SK-N-SH (cell line): Measurements from ENCODE around the gene ABCC11. TPM values are rescaled to one million over a fixed set of nuclear protein-coding genes. Genes with fewer than 3 reads are reported as not detected.

Experiments
- CTCF ChIA-PET: fragments of 300-600, 350-600 bp; formaldehyde crosslinking; extraction: SDS; loops from one replicate; lab custom pipeline; 2021; lab: Yijun Ruan, JAX
- POLR2A ChIA-PET: fragments of 350-600 bp; sonication (Branson Sonifier 250); formaldehyde crosslinking; extraction: SDS; loops from one replicate; lab custom pipeline; 2020; ENCODE audit warnings: antibody characterized with exemption, inconsistent platforms; lab: Yijun Ruan, JAX
- DNase-seq: peaks from one replicate; pipeline ENCODE4 v3.0.0; 2012
- H2AFZ ChIP-seq: fragments of 200-600 bp; sonication (generic); 2 replicates; pipeline ENCODE4 v1.8.1; 2016; ENCODE audit warnings: antibody characterized with exemption, mild to moderate bottlenecking, low read depth
- H3F3A ChIP-seq: fragments of 200-600 bp; sonication (generic); replicated peaks from 2 replicates; pipeline ENCODE3; 2016; ENCODE audit warnings: antibody characterized with exemption, mild to moderate bottlenecking; ENCODE audit not compliant: insufficient read depth
- H3K27ac ChIP-seq, 2 experiments: fragments of 200-500 bp in 1 of 2; fragments of 200-600 bp in 1 of 2; sonication (Bioruptor generic) in 1 of 2; sonication (generic), shearing (Covaris generic) in 1 of 2; 2 replicates each; pipeline versions ENCODE4 v1.5.1 to v1.6.1; 2014 to 2016; ENCODE audit warnings: low read depth in 2 of 2, inconsistent platforms in 1 of 2, low read length in 1 of 2, mild to moderate bottlenecking in 1 of 2, mixed read lengths in 1 of 2
- H3K27me3 ChIP-seq: fragments of 200-600 bp; sonication (generic), shearing (Covaris generic); 2 replicates; pipeline ENCODE4 v1.6.1; 2016; ENCODE audit warnings: mixed run types; ENCODE audit not compliant: insufficient read depth
- H3K36me3 ChIP-seq, 2 experiments: fragments of 200-500 bp in 1 of 2; fragments of 200-600 bp in 1 of 2; sonication (Bioruptor generic) in 1 of 2; sonication (generic) in 1 of 2; replicated peaks in 1 of 2; 2 replicates each; pipeline versions ENCODE3 to v1.5.1; 2014 to 2016; ENCODE audit warnings: low read length in 1 of 2, mild to moderate bottlenecking in 1 of 2; ENCODE audit not compliant: insufficient read depth in 2 of 2, control insufficient read depth in 1 of 2
- H3K4me1 ChIP-seq, 2 experiments: fragments of 200-500 bp in 1 of 2; fragments of 200-600 bp in 1 of 2; sonication (Bioruptor generic) in 1 of 2; sonication (generic), shearing (Covaris generic) in 1 of 2; 2 replicates each; pipeline versions ENCODE4 v1.5.1 to v1.6.1; 2014 to 2016; ENCODE audit warnings: low read depth in 1 of 2, low read length in 1 of 2, mixed run types in 1 of 2; ENCODE audit not compliant: insufficient read depth in 2 of 2, control insufficient read depth in 1 of 2
- H3K4me2 ChIP-seq: fragments of 200-600 bp; sonication (generic), shearing (Covaris generic); 2 replicates; pipeline ENCODE4 v1.6.1; 2017; ENCODE audit warnings: mixed run types
- H3K4me3 ChIP-seq, 2 experiments: fragments of 200-500 bp in 1 of 2; fragments of 200-600 bp in 1 of 2; sonication (Bioruptor generic) in 1 of 2; sonication (generic), shearing (Covaris generic) in 1 of 2; 2 replicates each; pipeline versions ENCODE4 v1.5.1 to v1.8.1; 2014 to 2016; ENCODE audit warnings: low read depth in 2 of 2, inconsistent platforms in 1 of 2, low read length in 1 of 2, mild to moderate bottlenecking in 1 of 2, mixed read lengths in 1 of 2, moderate library complexity in 1 of 2
- H3K79me2 ChIP-seq: fragments of 200-600 bp; sonication (generic); 2 replicates; pipeline ENCODE4 v1.8.1; 2017; ENCODE audit warnings: mild to moderate bottlenecking; ENCODE audit not compliant: insufficient read depth
- H3K9ac ChIP-seq: fragments of 200-600 bp; sonication (generic); 2 replicates; pipeline ENCODE4 v1.6.1; 2017; ENCODE audit warnings: mixed run types
- H3K9me2 ChIP-seq: fragments of 200-600 bp; sonication (generic); 2 replicates; pipeline ENCODE4 v1.6.1; 2017; ENCODE audit warnings: mixed run types
- H3K9me3 ChIP-seq: fragments of 200-600 bp; sonication (generic); 2 replicates; pipeline ENCODE4 v1.6.1; 2017; ENCODE audit warnings: mixed run types, mild to moderate bottlenecking, moderate library complexity
- H4K20me1 ChIP-seq: fragments of 200-600 bp; sonication (generic); 2 replicates; pipeline ENCODE4 v1.6.1; 2017; ENCODE audit warnings: mild to moderate bottlenecking, mixed run types; ENCODE audit not compliant: insufficient read depth
- CTCF ChIP-seq: fragments of 200-600 bp; sonication (generic); IDR thresholded peaks from 2 replicates; pipeline ENCODE4 v1.6.1; 2017; ENCODE audit warnings: antibody characterized with exemption, mild to moderate bottlenecking, moderate library complexity
- EZH2phosphoT487 ChIP-seq: fragments of 200-600 bp; sonication (generic); IDR thresholded peaks from 2 replicates; pipeline ENCODE4 v1.6.1; 2017; ENCODE audit warnings: low read depth, mixed run types, mild to moderate bottlenecking, antibody characterized with exemption, moderate library complexity, borderline replicate concordance
- IRF3 ChIP-seq: fragments of 150-350 bp; IDR thresholded peaks from 2 replicates; pipeline ENCODE4 v1.6.1; 2016; ENCODE audit warnings: mild to moderate bottlenecking, low read depth, low read length
- MEF2A ChIP-seq: IDR thresholded peaks from 2 replicates; pipeline ENCODE4 v1.4.0; 2012; ENCODE audit warnings: low read depth, borderline replicate concordance
- NRF1 ChIP-seq: IDR thresholded peaks from 2 replicates; pipeline ENCODE4 v1.6.1; 2012; ENCODE audit warnings: low read depth, mild to moderate bottlenecking, low read length
- RXRA ChIP-seq: IDR thresholded peaks from 2 replicates; pipeline ENCODE4 v1.4.0; 2012; ENCODE audit warnings: low read depth, mild to moderate bottlenecking, borderline replicate concordance
- TCF12 ChIP-seq: IDR thresholded peaks from 2 replicates; pipeline ENCODE4 v1.4.0; 2012
- TEAD4 ChIP-seq: IDR thresholded peaks from 2 replicates; pipeline ENCODE4 v1.4.0; 2012; ENCODE audit warnings: mild to moderate bottlenecking, borderline replicate concordance; ENCODE audit not compliant: insufficient read depth
- whole genome bisulfite sequencing: methylation state at CpG from one replicate; pipeline ENCODE4 v1.1.6; 2017; ENCODE audit warnings: low lambda C conversion rate; 5-methylcytosine and 5-hydroxymethylcytosine counted together
- polyA plus RNA-seq, 3 experiments: library from polyadenylated mRNA; depleted of rRNA; stranded (reverse); fragments of >200 nt; gene quantifications; 2 replicates each; pipeline ENCODE4 v1.2.3, GENCODE V29; 2012
- TF ChIP-seq, protein P1 (sequence below): IDR thresholded peaks from 2 replicates; pipeline ENCODE4 v1.4.0; 2012; ENCODE audit warnings: low read depth
- TF ChIP-seq, protein P2 (sequence below): IDR thresholded peaks from 2 replicates; pipeline ENCODE4; 2012

ABCC11 gene
- polyA plus RNA-seq, 1 of the 3 experiments (the other 2 are of a cell fraction), result 0.07 TPM

- DNase-seq, result no peak
- ChIA-PET CTCF (no interaction called here), POLR2A (no interaction called here)
- Histone ChIP-seq H3K27ac (no peak overlapping the region), H3K4me2 (no peak overlapping the region), H3K9me2 (no peaks in the 10 kb centered on the region), H3K9me3 (no peaks in the 10 kb centered on the region), H3K4me3 (no peak overlapping the region), H4K20me1 (no peaks in the 10 kb centered on the region), H3K36me3 (peaks cover 16 to 46% of the 10 kb centered on the region in 2 experiments), H3K9ac (no peak overlapping the region), H3K79me2 (no peaks in the 10 kb centered on the region), H3K27me3 (no peaks in the 10 kb centered on the region), H2AFZ (no peak overlapping the region), H3F3A (peaks cover 3% of the 10 kb centered on the region), H3K4me1 (no peaks in the 10 kb centered on the region)
- TF ChIP-seq TEAD4, result no peak
- TF ChIP-seq, protein P1, sequence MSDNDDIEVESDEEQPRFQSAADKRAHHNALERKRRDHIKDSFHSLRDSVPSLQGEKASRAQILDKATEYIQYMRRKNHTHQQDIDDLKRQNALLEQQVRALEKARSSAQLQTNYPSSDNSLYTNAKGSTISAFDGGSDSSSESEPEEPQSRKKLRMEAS, result no peak
- no peak for TF ChIP-seq NRF1
- TF ChIP-seq, protein P2, sequence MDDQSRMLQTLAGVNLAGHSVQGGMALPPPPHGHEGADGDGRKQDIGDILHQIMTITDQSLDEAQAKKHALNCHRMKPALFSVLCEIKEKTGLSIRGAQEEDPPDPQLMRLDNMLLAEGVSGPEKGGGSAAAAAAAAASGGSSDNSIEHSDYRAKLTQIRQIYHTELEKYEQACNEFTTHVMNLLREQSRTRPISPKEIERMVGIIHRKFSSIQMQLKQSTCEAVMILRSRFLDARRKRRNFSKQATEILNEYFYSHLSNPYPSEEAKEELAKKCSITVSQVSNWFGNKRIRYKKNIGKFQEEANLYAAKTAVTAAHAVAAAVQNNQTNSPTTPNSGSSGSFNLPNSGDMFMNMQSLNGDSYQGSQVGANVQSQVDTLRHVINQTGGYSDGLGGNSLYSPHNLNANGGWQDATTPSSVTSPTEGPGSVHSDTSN, result no peak
- TF ChIP-seq MEF2A, result no peak
- no peak for TF ChIP-seq RXRA
- TF ChIP-seq EZH2phosphoT487, result no peak
- TF ChIP-seq IRF3, result no peak
- 95% methylated on average over 1 of the region's 1 CpG for WGBS
Measured at GRCh38 chr16:48294724-48295123, 47.4 kb upstream of the ABCC11 start.

- POLR2A ChIA-PET, result no interaction called here
Measured at GRCh38 chr16:48292452-48292851, 45.1 kb upstream of the ABCC11 start.

More at GRCh38 chr16:48292452-48292851, 45.1 kb upstream of the ABCC11 start:
- Histone ChIP-seq H4K20me1 (no peaks in the 10 kb centered on the region), H3K9ac (no peak overlapping the region), H3K27ac (no peak overlapping the region), H3K79me2 (no peaks in the 10 kb centered on the region), H3F3A (peaks cover 3% of the 10 kb centered on the region), H3K4me3 (no peak overlapping the region), H3K4me1 (no peaks in the 10 kb centered on the region), H3K27me3 (no peaks in the 10 kb centered on the region), H3K36me3 (peaks cover 23 to 45% of the 10 kb centered on the region in 2 experiments), H2AFZ (no peak overlapping the region), H3K9me2 (no peaks in the 10 kb centered on the region), H3K4me2 (no peak overlapping the region), H3K9me3 (peaks cover 1% of the 10 kb centered on the region; the same call in 1 of the 2 replicates)
- no peak for DNase-seq
- 96% methylated on average over 2 of the region's 2 CpGs for WGBS
- TF ChIP-seq, protein P1, result no peak
- TF ChIP-seq NRF1, result no peak
- TF ChIP-seq CTCF, result no peak
- no peak for TF ChIP-seq TCF12
- no peak for TF ChIP-seq IRF3
- CTCF ChIA-PET, result interaction anchor here (0.9 kb wide), 1 partner anchor 8 kb away, joined by 3 read pairs; no protein-coding TSS in a partner anchor
